Stimulated activated CD4-positive, alpha-beta T cell treated with anti-CD3 and anti-CD28 coated beads, Interleukin-15, amount 100 ng/mL, for 48 hours (primary cell): ENCODE results near the gene RTL1.

Experiments used
- DNase-seq, 2 donors: peaks; one replicate each; pipeline ENCODE4 v3.0.0-alpha.2; 2020; ENCODE audit warnings: low read depth in 2 of 2

RTL1 gene

DNA sequence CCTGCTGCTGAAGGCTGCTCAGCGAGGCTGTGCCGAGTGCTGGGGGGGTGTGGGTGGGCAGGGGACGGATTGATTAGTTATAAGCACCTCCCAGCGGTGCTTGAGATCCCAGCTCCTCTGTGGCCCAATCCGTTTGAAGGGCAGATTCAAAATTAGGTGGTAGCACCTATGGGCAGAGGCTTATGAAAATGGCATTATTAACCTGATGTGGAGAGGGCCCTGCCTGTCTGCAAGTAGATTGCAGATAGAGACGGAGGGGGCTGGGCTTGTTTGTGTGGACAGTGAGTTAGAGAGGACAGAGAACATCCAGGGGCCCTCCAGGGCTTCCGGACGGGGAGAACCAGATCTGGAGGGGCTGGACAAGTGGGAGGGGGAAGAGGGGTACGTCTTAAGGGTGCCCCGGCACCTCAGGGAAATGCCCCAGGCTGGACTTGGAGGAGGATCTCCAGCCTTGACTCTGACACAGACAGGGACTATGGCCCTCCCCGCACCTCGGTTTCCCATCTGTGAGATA lies at the start of gene RTL1:
RTL1 (minus strand) TSS at position 51 of the 514 bp plus-strand sequence. CDS start 18,934 bp downstream, outside the sequence.
- no peak for DNase-seq

DNA sequence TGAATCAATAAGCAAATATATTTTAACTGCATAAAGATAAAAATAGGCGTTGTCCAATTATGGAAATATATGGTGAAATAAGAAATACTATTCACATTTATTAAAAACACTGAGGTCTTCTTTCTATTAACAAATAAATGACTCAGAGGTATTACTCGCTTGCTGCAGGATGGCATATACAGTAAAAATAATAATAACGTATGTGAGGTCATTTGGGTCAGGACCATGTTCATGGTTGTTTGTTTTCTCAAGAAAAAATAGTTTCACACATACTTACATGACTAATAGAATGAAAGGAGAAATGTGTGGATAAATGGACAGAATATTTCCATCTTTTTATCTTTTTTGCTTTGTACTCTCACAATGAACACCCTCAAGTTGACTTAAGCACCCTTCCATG lies 46.5 kb upstream of the RTL1 start:
- DNase-seq: no peak

DNA sequence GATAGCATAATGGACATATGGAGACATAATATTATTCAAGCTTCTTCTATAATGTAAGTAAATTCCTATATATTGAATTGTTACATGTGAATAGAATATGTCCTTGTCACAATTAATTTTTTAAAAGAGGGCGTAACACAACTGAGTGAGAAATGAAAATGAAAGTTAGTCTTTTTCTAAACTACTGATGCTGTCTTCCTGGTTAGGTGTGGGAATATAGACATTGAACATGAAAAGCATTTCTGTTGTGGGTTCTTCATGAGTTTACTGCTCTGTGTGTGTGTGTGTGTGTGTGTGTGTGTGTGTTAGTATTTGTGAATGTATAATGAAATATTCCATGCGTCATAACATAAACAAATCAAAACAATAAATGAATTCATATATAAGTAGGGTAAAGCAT lies 40.5 kb upstream of the RTL1 start:
- no peak for DNase-seq

GRCh38 chr14:100930270-100930669 lies 26.7 kb upstream of the RTL1 start:
- no peak for DNase-seq

DNA sequence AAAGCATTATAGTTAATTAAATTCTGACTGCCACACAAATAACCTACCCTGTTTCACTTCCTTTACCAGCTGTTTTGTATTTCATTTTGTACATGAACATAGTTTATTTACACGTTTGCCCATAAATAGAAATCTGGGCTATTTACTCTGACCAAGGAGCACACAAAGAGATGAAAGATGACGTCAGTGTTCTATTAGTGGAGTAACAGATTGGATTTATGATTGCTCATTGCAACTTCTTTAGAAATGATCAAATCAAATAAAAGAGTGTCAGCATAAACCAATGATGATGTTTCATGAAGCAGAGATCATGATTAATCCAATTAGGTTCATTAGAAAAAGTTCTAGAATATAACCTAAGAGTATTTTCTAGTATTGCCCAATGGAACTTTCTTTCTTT lies 12.0 kb upstream of the RTL1 start:
- DNase-seq: no peak

GRCh38 chr14:100914597-100915021 lies 11.1 kb upstream of the RTL1 start:
- no peak for DNase-seq

GRCh38 chr14:100911665-100912316 lies 8.3 kb upstream of the RTL1 start:
- no peak for DNase-seq

GRCh38 chr14:100910888-100911664 lies 7.6 kb upstream of the RTL1 start:
- no peak for DNase-seq

DNA sequence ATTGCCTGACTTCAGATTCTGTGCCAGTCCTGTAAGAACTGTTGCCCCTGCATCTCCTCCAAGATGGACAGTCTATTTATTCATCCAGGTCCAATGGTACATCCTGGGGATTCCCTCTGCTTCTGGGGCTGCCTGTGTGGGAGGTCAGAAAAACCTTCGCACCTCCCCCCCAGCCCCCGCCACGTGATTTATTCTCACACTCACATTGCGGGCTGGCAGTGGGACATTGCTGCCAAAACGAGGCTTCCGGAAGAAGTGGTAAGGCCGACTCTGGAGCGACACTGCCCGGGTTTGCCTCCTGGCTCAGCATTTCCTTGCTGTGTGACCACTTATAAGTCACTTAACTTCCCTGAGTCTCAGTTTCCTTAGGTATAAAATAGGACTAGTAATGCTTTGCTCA lies 5.9 kb upstream of the RTL1 start:
- no peak for DNase-seq

DNA sequence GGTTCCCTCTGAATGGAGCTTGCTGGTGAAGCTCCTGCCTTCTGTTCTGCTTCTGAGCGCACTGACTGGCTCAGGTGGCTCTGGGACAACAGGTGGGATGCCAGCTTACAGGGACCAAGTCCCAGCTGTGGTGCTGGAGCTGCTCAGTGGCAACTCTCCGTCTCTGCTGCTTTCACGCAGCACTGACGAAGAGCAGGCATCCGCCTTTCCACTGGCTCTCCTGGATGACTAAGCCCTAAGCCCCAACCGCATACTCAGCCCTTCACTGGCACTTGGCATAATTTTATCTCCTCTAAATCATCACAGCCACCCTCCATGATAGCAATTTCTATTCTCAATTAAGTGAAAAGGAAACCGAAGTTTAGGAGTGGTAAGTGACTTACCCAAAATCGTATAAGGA lies 3.7 kb upstream of the RTL1 start:
- DNase-seq: no peak

GRCh38 chr14:100906420-100906819 lies 2.9 kb upstream of the RTL1 start:
- no peak for DNase-seq

- DNase-seq: no peak
Measured at GRCh38 chr14:100905166-100905565, 1.6 kb upstream of the RTL1 start.

- no peak for DNase-seq
Measured at GRCh38 chr14:100904307-100905087, 975 bp upstream of the RTL1 start.

GRCh38 chr14:100903134-100903468 lies 421 bp downstream of the RTL1 start:
- DNase-seq: no peak

GRCh38 chr14:100902295-100903133 lies 1.0 kb downstream of the RTL1 start:
- DNase-seq: no peak

GRCh38 chr14:100901391-100902183 lies 1.9 kb downstream of the RTL1 start:
- no peak for DNase-seq

- peak in 1 of 2 donors; percentile 13 for DNase-seq
Measured at GRCh38 chr14:100900837-100901390, 2.6 kb downstream of the RTL1 start.

GRCh38 chr14:100899884-100900771 lies 3.4 kb downstream of the RTL1 start:
- no peak for DNase-seq
